Ishikawa (cell line): Measurements from ENCODE around the gene PRRT4.

ENCODE experiments used
- CEBPB ChIP-seq: IDR thresholded peaks from 2 replicates; pipeline ENCODE4 v1.6.1; 2012
- CREB1 ChIP-seq: IDR thresholded peaks from 2 replicates; pipeline ENCODE4 v1.6.1; 2012; ENCODE audit warnings: low read depth
- EGR1 ChIP-seq: IDR thresholded peaks from 2 replicates; pipeline ENCODE4 v1.6.1; 2012
- EP300 ChIP-seq: IDR thresholded peaks from 2 replicates; pipeline ENCODE4 v1.6.1; 2012; ENCODE audit warnings: borderline replicate concordance
- FOXM1 ChIP-seq: IDR thresholded peaks from 2 replicates; pipeline ENCODE4 v1.6.1; 2012; ENCODE audit warnings: low read depth, borderline replicate concordance
- MAX ChIP-seq: IDR thresholded peaks from 2 replicates; pipeline ENCODE4 v1.6.1; 2012
- NFIC ChIP-seq: IDR thresholded peaks from 2 replicates; pipeline ENCODE4 v1.6.1; 2012
- RAD21 ChIP-seq: IDR thresholded peaks from 2 replicates; pipeline ENCODE4 v1.6.1; 2012; ENCODE audit warnings: low read depth
- REST ChIP-seq: IDR thresholded peaks from 2 replicates; pipeline ENCODE4 v1.6.1; 2012; ENCODE audit warnings: low read depth, mild to moderate bottlenecking
- TAF1 ChIP-seq: IDR thresholded peaks from 2 replicates; pipeline ENCODE4 v1.6.1; 2012; ENCODE audit warnings: low read depth, mild to moderate bottlenecking
- TCF12 ChIP-seq: IDR thresholded peaks from 2 replicates; pipeline ENCODE4 v1.6.1; 2012; ENCODE audit warnings: low read depth
- TEAD4 ChIP-seq: IDR thresholded peaks from 2 replicates; pipeline ENCODE4 v1.6.1; 2012
- USF1 ChIP-seq: IDR thresholded peaks from 2 replicates; pipeline ENCODE4 v1.6.1; 2012
- YY1 ChIP-seq: IDR thresholded peaks from 2 replicates; pipeline ENCODE4 v1.6.1; 2012; ENCODE audit warnings: low read depth
- ZBTB7A ChIP-seq: IDR thresholded peaks from 2 replicates; pipeline ENCODE4 v1.6.1; 2012; ENCODE audit warnings: low read depth

Gene PRRT4

GRCh38 chr7:128366986-128367385 is 5.5 kb upstream of the PRRT4 start:
- TF ChIP-seq ZBTB7A (no peak), REST (no peak), CREB1 (no peak), RAD21 (no peak), EP300 (no peak), EGR1 (no peak), MAX (no peak), TCF12 (no peak), USF1 (no peak), CEBPB (no peak), NFIC (no peak), FOXM1 (no peak), YY1 (no peak), TAF1 (no peak)

GRCh38 chr7:128366300-128366699 is 4.8 kb upstream of the PRRT4 start:
- TF ChIP-seq TAF1 (no peak), RAD21 (no peak), USF1 (no peak), YY1 (no peak), TEAD4 (no peak)

- TF ChIP-seq CREB1 (no peak), NFIC (no peak), USF1 (no peak), EGR1 (no peak)
These were observed 3.9 kb upstream of the PRRT4 start for GRCh38 chr7:128365432-128365831.

GRCh38 chr7:128364166-128364870 is 2.8 kb upstream of the PRRT4 start:
- TF ChIP-seq YY1 = no peak
- no peak for TF ChIP-seq TEAD4

- TF ChIP-seq TEAD4 = no peak
- no peak for TF ChIP-seq EP300
- no peak for TF ChIP-seq ZBTB7A
These were observed 1.8 kb upstream of the PRRT4 start for GRCh38 chr7:128363261-128363721.

GRCh38 chr7:128362670-128363069 is 1.2 kb upstream of the PRRT4 start:
- TF ChIP-seq YY1 (no peak), NFIC (no peak), REST (no peak), TAF1 (no peak), RAD21 (no peak), TEAD4 (no peak)

- TF ChIP-seq TCF12 (no peak), EGR1 (no peak)
These were observed 1.2 kb downstream of the PRRT4 start for GRCh38 chr7:128360359-128360678.

GRCh38 chr7:128359939-128360338 is 1.6 kb downstream of the PRRT4 start:
- TF ChIP-seq NFIC (no peak), USF1 (no peak), EGR1 (no peak), TAF1 (no peak), TEAD4 (no peak), YY1 (no peak), FOXM1 (no peak), ZBTB7A (no peak), CEBPB (no peak)
